HG02759 (cell line): ENCODE data around the gene GATB.

Experiments used
- ATAC-seq: cut with Tn5 transposase; IDR thresholded peaks from one replicate; pipeline ENCODE4 v1.9.1; 2021; ENCODE audit warnings: mild to moderate bottlenecking, moderate library complexity; ENCODE audit not compliant: unreplicated experiment

The GATB gene

GRCh38 chr4:151676301-151676700 is 84.5 kb downstream of the GATB start:
- ATAC-seq: no peak

DNA sequence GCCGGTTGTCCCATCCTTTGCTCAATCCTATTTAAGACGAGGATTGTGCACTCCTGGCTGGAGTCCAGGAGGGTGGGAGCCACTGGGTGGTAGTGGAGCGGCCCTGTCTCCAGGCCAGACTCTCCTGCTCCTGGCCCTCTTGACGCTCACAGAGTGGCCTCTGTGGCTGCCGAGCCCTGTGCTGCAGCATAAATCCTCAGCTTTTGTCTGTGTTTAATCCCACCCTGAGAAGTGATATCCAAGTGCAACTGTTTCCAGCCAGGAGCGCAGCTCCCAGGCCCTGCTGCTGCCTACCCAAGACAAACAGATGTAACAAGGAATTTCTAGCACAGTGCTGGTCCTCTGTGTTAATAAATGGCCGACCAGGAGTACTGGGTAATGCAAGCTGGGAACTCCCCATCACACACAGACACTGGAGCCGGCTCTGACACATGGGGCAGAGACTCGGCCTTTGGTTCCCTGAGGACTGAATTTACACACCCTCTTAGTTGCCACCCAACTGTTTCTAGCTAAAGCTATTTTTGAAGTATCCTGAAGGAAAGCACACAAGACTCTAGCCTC is 85.3 kb downstream of the GATB start:
- no peak for ATAC-seq

DNA sequence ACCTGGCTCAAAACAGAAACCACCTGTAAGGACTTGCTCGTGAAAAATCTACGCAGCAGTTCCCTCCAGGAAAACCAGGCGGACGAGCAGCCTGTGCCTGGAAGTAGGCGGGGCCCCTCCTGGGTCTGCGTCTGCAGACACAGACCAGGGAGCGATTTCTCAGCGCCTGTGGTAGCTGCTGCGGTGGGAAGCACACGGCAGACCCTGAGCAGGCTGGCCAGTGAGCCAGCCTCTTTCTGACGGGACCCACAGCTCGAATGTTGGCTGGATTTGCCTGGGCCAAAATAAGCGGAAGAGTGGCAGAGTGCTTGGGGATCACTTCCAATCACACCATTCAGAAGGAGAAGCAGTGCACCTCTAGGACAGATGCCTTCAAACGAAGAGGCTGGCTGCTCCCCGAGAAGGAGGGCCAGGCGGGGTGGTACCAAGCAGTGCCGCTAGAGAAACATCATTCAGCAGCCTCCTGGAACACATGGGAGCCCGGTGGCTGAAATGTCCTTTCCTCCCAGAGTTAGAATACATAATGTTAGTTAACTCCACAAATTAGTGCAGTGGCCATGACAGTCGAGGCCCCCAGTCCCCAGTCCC is 85.9 kb downstream of the GATB start:
- no peak for ATAC-seq

- ATAC-seq: no peak
These were observed 86.8 kb downstream of the GATB start for GRCh38 chr4:151673908-151674520.

- ATAC-seq: no peak
These were observed 87.8 kb downstream of the GATB start for GRCh38 chr4:151672996-151673395.

DNA sequence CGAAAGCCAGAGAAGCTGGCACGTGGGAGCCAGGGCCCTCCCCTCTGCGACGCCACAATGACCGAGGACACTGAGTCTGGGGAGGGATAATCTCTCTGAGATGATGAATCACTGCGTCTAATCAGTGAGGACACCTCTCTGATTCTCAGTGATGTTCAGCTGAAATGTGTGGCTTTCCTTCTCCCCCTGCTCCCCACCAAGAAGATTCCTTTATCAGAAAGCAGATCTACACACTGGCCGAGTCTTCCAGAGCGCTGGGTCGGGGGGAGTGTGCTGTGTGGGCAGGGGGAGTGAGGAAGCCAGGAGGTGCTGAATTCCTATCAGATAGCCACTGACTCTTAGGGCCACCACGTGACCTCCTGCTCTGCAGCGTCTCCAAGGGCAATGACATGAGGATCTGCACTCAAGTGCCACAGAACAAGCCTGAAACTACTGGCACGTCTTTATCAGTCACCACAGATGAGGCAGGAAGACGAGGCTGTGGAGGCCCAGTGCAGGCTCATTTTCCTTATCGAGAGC is 89.2 kb downstream of the GATB start:
- ATAC-seq: no peak

GRCh38 chr4:151670843-151671242 is 90.0 kb downstream of the GATB start:
- no peak for ATAC-seq

- ATAC-seq: no peak
These were observed 90.8 kb downstream of the GATB start for GRCh38 chr4:151669990-151670389.

GRCh38 chr4:151668689-151669402 is 92.0 kb downstream of the GATB start:
- no peak for ATAC-seq

DNA sequence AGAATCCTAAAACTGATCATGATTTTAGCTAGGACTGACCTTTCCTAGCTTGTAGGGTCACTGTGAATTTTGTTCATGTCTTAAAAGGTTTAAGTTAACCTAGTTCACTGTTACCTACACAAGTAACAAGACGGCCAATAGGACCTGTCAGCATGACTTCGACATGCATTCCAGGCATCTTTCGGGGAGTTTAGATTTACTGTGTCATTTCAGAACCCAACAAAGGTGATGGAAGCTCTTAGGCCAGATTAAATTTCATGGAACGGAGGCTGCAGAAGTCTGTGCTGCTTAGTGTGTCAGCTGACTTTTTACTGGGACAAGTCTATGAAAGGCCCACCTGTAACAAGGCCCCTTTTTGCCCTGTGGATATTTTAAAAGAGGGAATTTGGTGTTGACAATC is 93.1 kb downstream of the GATB start:
- no peak for ATAC-seq

- ATAC-seq: no peak
These were observed 93.8 kb downstream of the GATB start for GRCh38 chr4:151667048-151667447.

GRCh38 chr4:151666501-151666900 is 94.3 kb downstream of the GATB start:
- ATAC-seq: no peak

- no peak for ATAC-seq
These were observed 95.1 kb downstream of the GATB start for GRCh38 chr4:151665785-151666127.

- ATAC-seq: no peak
These were observed 95.6 kb downstream of the GATB start for GRCh38 chr4:151665022-151665784.

GRCh38 chr4:151664289-151664688 is 96.5 kb downstream of the GATB start:
- no peak for ATAC-seq

- ATAC-seq: no peak
These were observed 97.7 kb downstream of the GATB start for GRCh38 chr4:151663109-151663508.

DNA sequence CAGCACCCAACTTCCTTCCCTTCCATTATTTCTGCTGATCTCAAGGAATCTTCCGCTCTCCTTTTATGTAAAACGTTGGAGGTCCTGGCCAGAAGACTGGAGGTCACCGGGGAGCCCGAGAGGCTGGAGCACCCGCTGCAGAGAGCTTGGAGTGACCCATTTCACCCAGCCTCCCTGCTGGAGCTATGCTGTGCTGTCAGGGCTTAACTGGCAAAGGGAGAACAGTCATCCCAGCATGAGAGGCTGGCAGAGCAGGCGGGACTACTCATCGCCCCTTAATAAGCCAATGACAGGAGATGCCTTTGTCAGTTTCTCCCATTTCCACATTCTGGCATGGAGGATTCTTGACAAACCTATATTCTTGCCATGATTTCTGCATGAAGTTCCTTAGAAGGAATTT is 98.9 kb downstream of the GATB start:
- no peak for ATAC-seq

- no peak for ATAC-seq
These were observed 100.1 kb downstream of the GATB start for GRCh38 chr4:151660676-151661075.

DNA sequence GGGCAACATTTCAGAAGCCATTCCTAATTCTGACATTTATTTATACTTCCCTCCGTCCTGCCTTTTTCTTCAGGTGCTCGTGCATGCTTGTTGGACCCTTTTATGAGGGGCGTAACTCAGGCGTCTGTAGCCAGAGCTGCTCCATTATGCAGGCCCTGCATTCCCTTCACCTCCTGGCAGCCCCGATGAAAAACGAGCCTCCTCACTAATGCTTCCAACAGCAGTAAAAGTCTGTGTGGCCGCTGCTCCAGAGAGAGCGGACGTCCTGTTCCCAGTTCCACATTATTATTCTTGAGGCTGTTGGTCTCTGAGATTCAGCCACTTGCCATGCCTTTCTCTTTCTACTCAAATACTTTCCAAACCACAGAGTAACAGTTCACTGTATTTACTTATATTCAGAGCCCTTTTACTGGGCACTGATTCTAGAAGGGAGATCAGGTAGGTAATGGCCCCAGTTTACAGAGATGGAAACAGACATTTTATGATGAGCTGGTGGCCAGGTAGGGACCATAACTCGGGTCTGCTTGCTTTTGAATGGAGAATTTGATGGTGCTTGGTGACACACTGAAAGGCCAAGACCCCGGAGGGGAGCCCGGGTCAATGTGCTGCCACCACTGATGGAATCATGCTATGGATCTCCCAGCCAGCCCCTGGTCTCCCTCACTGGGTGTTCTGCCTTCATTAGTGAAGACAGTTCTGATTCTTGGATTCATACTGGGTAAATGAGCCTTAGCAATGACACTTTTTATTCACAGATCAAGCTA is 101.0 kb downstream of the GATB start:
- ATAC-seq: no peak

DNA sequence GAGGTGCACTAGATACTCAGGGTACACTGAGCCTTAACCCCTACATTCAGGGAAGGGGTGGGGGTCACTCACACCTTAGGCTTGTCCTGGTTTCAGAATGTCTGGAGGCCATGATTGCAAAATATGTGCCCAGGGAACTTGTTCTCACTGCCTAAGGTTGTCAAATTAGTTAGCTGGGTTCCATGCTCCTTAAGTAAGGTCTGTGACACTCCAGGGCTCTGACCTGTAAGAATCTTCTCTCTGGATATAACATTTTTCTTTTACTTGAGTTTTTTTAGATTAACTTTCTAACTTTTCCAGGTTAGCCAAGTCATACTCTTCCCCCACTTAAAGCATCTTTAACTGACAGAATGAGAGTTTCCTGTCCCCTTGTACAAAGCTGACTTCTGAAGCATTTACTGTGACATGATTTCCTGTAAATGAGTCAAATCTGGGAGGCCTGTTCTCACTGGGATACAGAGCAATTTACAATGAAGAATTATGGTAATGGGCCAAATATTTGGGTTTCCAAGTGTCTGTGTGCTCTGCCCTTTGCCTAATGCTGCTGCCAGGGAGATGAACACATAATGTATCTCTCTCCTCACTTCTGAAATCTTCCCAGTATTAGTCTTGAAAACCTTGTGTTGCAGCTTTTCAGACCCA is 101.7 kb downstream of the GATB start:
- ATAC-seq: no peak
